ENCODE measurements around the gene CELF1.

The CELF1 gene

GRCh38 chr11:47495011-47495855 is 57.7 kb downstream of the CELF1 start:
- no peak for FAIRE-seq
- DNase-seq (ENCODE audit: extremely low spot score, insufficient read length, low read depth): no peak

- FAIRE-seq (no peak), DNase-seq (ENCODE audit: extremely low spot score, insufficient read length, low read depth) (no peak)
Measured at GRCh38 chr11:47489395-47489755, 63.6 kb downstream of the CELF1 start.

GRCh38 chr11:47488674-47489394 is 64.1 kb downstream of the CELF1 start:
- DNase-seq (ENCODE audit: extremely low spot score, insufficient read length, low read depth) (no peak), FAIRE-seq (no peak)

- no peak for DNase-seq (ENCODE audit: extremely low spot score, insufficient read length, low read depth)
- no peak for FAIRE-seq
Measured at GRCh38 chr11:47488111-47488510, 64.8 kb downstream of the CELF1 start.

GRCh38 chr11:47487421-47487820 is 65.5 kb downstream of the CELF1 start:
- no peak for FAIRE-seq
- DNase-seq (ENCODE audit: extremely low spot score, insufficient read length, low read depth): no peak

- FAIRE-seq: no peak
Measured at GRCh38 chr11:47485107-47485506, 67.8 kb downstream of the CELF1 start.

GRCh38 chr11:47483457-47483856 is 69.5 kb downstream of the CELF1 start:
- FAIRE-seq (no peak), DNase-seq (ENCODE audit: extremely low spot score, insufficient read length, low read depth) (no peak)

More at GRCh38 chr11:47485107-47485506, 67.8 kb downstream of the CELF1 start:
- no peak for DNase-seq (ENCODE audit: extremely low spot score, insufficient read length, low read depth)

GRCh38 chr11:47480762-47481161 is 72.2 kb downstream of the CELF1 start:
- DNase-seq (ENCODE audit: extremely low spot score, insufficient read length, low read depth) (no peak), FAIRE-seq (no peak)

- DNase-seq (ENCODE audit: extremely low spot score, insufficient read length, low read depth): no peak
- FAIRE-seq: no peak
Measured at GRCh38 chr11:47478651-47479329, 74.1 kb downstream of the CELF1 start.

- DNase-seq (ENCODE audit: extremely low spot score, insufficient read length, low read depth) (no peak), FAIRE-seq (no peak)
Measured at GRCh38 chr11:47477753-47478152, 75.2 kb downstream of the CELF1 start.

GRCh38 chr11:47477323-47477722 is 75.6 kb downstream of the CELF1 start:
- DNase-seq (ENCODE audit: extremely low spot score, insufficient read length, low read depth) (no peak), FAIRE-seq (no peak)

- FAIRE-seq: no peak
Measured at GRCh38 chr11:47470671-47471070, 82.3 kb downstream of the CELF1 start.

GRCh38 chr11:47469361-47470179 is 83.4 kb downstream of the CELF1 start:
- DNase-seq (ENCODE audit: extremely low spot score, insufficient read length, low read depth) (no peak), FAIRE-seq (no peak)

More at GRCh38 chr11:47470671-47471070, 82.3 kb downstream of the CELF1 start:
- no peak for DNase-seq (ENCODE audit: extremely low spot score, insufficient read length, low read depth)

- FAIRE-seq (no peak), DNase-seq (ENCODE audit: extremely low spot score, insufficient read length, low read depth) (no peak)
Measured at GRCh38 chr11:47468598-47469214, 84.2 kb downstream of the CELF1 start.

GRCh38 chr11:47467357-47467756 is 85.6 kb downstream of the CELF1 start:
- DNase-seq (ENCODE audit: extremely low spot score, insufficient read length, low read depth) (no peak), FAIRE-seq (no peak)

- FAIRE-seq: no peak
Measured at GRCh38 chr11:47466701-47467250, 86.2 kb downstream of the CELF1 start.

GRCh38 chr11:47466201-47466600 is 86.7 kb downstream of the CELF1 start:
- no peak for FAIRE-seq

More at GRCh38 chr11:47466701-47467250, 86.2 kb downstream of the CELF1 start:
- DNase-seq (ENCODE audit: extremely low spot score, insufficient read length, low read depth): no peak

GRCh38 chr11:47464483-47464882 is 88.4 kb downstream of the CELF1 start:
- DNase-seq (ENCODE audit: extremely low spot score, insufficient read length, low read depth) (no peak), FAIRE-seq (no peak)

More at GRCh38 chr11:47466201-47466600, 86.7 kb downstream of the CELF1 start:
- DNase-seq (ENCODE audit: extremely low spot score, insufficient read length, low read depth): no peak

GRCh38 chr11:47461876-47462275 is 91.1 kb downstream of the CELF1 start:
- DNase-seq (ENCODE audit: extremely low spot score, insufficient read length, low read depth) (no peak), FAIRE-seq (no peak)

All from GM18507 (cell line).